CD4-positive, alpha-beta T cell treated with Interleukin-10 for 1 hour (primary cell): ENCODE results near the gene LCA5L.
"Not testable (repeated sequence)": the region's sequence is repeated elsewhere in the genome, so short reads cannot be mapped to it uniquely, and the experiment has no call there.

Experiments
- DNase-seq: peaks from one replicate; pipeline ENCODE4 v3.0.0-alpha.2; 2020

The LCA5L gene

GRCh38 chr21:39451332-39452206 is 6.0 kb upstream of the LCA5L start, which contains the start of gene SH3BGR:
SH3BGR (plus strand) TSS chr21:39451970; CDS start chr21:39452097, 127 bp downstream.
- DNase-seq = no peak

DNA sequence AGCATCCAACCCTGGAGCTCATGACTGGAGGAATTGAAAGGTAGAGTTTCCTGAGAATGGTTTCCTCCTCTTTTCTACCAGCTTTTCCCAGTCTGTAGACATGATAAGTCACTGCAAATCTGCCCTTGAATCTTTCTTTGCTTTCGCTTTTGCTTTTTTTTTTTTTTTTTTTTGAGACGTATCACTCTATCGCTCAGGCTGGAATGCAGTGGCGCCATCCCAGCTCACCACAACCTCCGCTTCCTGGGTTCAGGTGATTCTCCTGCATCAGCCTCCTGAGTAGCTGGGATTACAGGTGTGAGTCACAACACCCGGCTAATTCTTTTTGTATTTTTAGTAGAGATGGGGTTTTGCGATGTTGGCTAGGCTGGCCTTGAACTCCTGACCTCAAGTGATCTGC is 1.7 kb upstream of the LCA5L start:
- DNase-seq = no peak

- DNase-seq = no peak
Observed at GRCh38 chr21:39444421-39445180, 977 bp downstream of the LCA5L start.

DNA sequence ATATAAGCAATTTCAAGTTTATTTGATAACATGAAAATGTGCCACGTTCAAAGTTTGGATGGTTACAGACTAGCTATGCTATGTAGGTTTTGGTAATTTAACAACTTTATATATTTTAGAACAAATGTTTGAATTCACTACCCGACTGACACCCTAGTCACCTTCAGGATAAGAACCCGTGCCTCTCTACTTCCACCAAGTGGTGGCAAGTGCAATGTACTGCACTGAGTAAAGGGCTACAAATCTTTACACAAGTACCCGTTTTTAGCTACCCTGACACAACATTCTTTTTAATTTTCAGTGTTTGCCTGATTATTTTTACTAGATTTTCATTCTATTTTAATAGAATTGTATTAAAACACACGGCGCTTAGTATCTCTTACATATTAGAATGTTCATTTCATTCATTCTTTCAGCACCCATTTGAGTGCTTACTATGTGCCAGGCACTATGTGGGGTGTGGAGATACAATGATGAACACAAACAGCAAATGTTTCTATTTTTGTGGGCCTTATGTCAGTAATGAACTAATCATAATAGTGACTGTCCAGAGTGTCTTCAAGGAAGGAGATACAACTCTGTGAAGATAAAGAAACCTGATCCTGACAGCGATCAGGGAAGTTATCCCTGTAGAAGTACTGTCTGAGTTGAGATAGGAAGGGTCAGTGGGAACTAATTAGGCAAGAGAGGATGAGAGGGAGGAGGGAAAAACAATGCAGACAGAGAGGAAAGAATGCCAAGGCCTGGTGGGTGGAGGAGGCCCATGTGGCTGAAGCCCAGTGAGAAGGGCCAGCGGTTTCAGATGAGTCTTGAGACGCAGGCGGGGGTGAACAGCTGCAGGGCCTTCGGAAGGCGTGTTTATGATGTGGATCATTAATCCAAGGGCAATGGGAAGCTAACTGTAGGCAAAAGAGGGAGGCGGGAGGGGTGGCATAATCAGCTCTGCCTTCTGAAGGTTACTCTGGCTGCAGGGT is 3.8 kb downstream of the LCA5L start:
- DNase-seq = peak; percentile 58

- DNase-seq = no peak
Observed at GRCh38 chr21:39439232-39439631, 6.3 kb downstream of the LCA5L start.

DNA sequence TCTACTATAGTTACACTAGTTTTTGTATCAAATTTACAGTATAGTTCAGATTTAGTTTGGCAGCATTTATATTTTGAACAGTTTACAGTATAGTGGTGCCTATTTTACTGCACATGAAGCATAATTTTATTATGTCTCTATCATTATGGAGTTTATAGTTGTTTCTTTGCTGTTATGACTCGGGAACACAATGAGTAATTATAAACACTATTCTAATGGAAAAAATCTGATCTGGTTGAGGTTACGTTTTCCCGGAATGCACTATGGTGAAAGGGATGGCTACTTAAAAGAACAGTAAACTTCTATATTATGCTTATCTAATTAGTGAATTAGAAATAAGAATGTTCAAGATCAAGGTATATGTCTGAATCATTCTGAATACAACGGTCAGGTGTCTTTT is 10.6 kb downstream of the LCA5L start:
- DNase-seq = no peak

DNA sequence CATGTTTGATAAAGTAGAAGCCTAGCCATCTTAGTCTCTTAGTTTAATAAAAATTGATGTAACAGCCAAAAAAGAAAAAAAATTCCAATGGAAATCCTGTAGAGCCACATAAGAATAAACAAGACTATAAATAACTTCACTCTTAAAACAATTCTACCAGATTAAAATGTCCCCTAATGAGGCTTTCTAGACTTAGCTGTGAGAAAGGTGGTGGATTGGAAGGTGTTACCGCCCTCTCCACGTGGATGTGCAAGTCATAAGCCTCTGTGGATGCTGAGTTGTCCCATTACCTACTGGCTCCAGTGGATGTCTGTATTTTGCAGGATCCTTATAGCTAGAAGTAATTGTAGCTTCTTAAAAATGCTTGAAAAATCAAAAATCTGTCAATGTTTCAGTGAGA is 14.6 kb downstream of the LCA5L start:
- DNase-seq = no peak

GRCh38 chr21:39430457-39430856 is 15.1 kb downstream of the LCA5L start:
- no peak for DNase-seq

DNA sequence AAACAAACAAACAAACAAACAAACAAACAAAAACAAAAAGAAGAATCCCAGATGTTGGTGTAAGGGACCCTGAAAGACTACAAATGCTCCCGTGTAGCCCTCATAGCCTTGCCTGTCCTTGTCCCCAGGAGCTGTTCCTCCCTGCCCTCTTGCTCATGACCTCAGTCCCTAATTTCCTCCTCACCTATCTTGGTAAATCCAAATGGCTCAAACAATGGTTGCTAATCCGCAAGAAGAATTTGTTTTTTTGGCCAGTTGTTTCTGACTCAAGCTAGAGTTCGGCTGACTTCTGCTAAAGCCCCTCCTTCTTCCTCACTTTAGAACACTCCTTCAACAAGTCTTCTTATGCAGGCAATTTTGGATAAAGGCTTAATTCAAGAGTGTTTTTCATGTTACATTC is 15.6 kb downstream of the LCA5L start:
- no peak for DNase-seq

- DNase-seq = no peak
Observed at GRCh38 chr21:39429445-39429844, 16.1 kb downstream of the LCA5L start.

GRCh38 chr21:39422527-39423241 is 22.9 kb downstream of the LCA5L start:
- no peak for DNase-seq

GRCh38 chr21:39419204-39419603 is 26.4 kb downstream of the LCA5L start:
- not testable (repeated sequence) for DNase-seq

GRCh38 chr21:39406065-39406464 is 39.5 kb downstream of the LCA5L start:
- no peak for DNase-seq

DNA sequence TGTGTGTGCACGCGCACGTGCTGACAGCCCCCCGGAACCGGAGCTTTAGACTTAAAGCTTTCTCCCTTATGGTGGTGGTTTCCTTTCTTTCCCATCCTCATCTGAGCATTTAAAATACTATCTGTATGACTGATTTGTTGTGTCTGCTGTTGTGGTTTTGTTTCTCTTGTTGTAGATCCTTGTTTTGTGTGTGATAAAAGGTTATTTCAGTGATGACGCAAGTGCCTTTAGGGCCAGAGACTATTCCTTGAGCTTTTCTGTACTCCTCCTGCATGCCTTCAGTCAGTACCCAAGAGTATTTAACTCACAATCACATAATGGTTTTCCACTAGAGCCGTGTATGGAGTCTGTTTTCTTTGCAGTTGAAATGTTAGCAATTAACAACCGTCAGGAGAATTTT is 45.4 kb downstream of the LCA5L start:
- no peak for DNase-seq

GRCh38 chr21:39397646-39398385 is 47.8 kb downstream of the LCA5L start:
- DNase-seq = no peak

DNA sequence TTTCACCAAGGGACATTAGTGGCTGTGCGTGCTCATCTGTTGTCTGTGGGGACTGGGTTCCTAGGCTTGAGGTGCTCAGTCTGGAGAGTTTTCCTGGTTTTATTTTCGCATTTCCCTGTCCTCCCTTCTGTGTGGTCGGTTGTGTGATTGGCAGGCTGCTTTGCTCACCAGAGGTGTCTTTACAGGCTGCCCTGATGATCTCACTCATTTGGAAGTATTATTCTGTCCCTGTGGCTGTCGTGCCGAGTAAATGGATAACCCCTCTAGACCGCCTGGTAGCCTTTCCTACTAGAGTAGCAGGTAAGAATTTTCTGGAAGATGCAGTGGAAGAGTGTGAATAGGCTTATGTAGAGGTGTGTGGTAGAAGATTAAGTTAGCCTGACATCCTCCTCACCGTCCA is 52.6 kb downstream of the LCA5L start:
- no peak for DNase-seq

DNA sequence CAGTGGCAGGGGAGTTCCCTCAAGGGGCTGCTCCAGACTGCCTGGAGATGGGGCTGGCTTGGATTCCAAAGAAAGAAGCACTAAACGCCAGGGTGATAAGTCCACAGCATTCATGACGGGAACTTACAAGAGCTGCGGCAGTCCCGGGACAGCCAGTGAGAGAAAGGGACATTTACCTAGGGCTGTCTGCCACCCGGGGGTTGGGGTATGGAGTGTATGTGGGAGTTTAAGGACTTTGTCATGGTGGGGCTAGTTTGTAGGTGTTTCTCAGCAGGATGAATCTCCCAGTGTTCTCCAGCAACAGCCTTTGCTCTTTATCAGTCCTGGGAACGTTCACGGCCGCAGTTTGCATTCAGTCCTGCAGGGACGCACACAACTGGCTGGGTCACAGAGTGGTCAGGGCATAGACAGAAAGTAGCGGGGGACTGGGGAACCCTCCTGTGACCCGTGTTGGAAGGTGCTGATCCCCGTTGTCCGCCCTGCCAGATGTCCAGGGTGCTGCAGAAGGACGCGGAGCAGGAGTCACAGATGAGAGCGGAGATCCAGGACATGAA is 55.3 kb downstream of the LCA5L start:
- no peak for DNase-seq

DNA sequence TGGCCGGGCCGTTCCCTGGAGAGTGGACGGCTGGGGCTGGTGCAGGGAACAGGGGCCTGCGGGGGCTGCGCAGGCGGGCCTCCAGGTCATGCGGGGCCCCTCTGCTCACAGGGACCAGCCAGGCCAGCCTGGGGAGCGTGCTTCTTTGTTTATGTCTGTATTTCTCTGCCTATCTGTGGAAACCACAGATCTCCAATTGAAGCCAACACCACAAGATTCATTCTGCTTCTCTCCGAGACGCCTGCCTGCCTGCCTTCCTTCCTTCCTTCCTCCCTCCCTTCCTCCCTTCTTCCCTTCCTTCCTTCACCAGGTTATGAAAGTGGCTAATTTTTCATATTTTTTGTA is 56.8 kb downstream of the LCA5L start:
- DNase-seq = no peak

GRCh38 chr21:39388038-39388810 is 57.4 kb downstream of the LCA5L start:
- peak; percentile 87 for DNase-seq

DNA sequence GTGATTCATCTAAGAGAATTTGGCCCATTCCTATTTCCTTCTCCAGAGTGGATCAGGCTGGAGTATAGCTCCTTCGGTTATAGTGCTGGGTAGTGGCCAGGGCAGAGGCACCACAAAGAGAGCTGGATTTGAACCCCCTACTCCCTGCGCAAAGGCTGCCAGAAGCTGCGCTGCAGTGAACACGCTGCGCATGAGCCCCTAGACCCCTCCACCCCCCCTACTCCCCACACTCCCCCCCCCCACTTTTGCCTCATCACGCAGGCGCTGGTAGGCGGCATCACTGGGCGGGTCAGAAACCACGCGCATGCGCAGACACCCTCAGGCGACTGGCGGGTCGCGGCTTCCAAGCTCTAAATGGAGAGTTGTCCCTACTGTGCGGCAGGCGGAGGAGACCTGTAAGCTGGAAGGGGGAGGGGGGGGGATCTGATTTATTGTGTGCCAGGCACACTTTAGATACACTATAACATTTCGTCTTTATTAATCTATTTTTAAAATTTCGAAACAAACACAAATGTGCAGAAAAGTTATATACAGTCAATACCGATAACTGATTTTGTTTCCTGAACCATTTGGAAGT is 58.0 kb downstream of the LCA5L start:
- peak; percentile 94 for DNase-seq
